Lower leg skin (tissue), 3 donors: ENCODE data around the gene CHL1.

Experiments used
- CTCF ChIP-seq, 3 donors: fragments of 450-650 bp; IDR thresholded peaks; one replicate each; pipeline ENCODE4 v1.5.1; 2016; ENCODE audit warnings: antibody characterized with exemption in 3 of 3, mild to moderate bottlenecking in 3 of 3, moderate library complexity in 2 of 3
- POLR2A ChIP-seq, 2 donors: fragments of 450-650 bp; IDR thresholded peaks; one replicate each; pipeline ENCODE4 v1.6.1; 2016 to 2017; ENCODE audit warnings: antibody characterized with exemption in 2 of 2, mild to moderate bottlenecking in 1 of 2, moderate library complexity in 1 of 2

- no peak for TF ChIP-seq CTCF (IDR thresholded peaks at IDR 0.05)
- TF ChIP-seq POLR2A (IDR thresholded peaks at IDR 0.05) = no peak
Observed at GRCh38 chr3:278300-279064, 81.9 kb downstream of the CHL1 start.
